SJCRH30 (cell line): ENCODE data around the gene TSHR. TPM values are rescaled to one million over a fixed set of nuclear protein-coding genes. Genes with fewer than 3 reads are reported as not detected.
"Not testable (repeated sequence)": the region's sequence is repeated elsewhere in the genome, so short reads cannot be mapped to it uniquely, and the experiment has no call there.

Experiments
- DNase-seq, 2 experiments: peaks; one replicate each; pipeline ENCODE4 v3.0.0-alpha.2; 2015 to 2020
- H3K27ac ChIP-seq: fragments of 250-450 bp; sonication (Bioruptor Pico); 2 replicates; pipeline ENCODE4 v1.5.1; 2020; ENCODE audit warnings: mild to moderate bottlenecking, moderate library complexity
- H3K27me3 ChIP-seq: fragments of 250-450 bp; sonication (Bioruptor Pico); 2 replicates; pipeline ENCODE4 v1.5.1; 2020; ENCODE audit warnings: mild to moderate bottlenecking, moderate library complexity
- H3K36me3 ChIP-seq: fragments of 250-450 bp; sonication (Bioruptor Pico); 2 replicates; pipeline ENCODE4 v1.5.1; 2020; ENCODE audit warnings: mild to moderate bottlenecking, moderate library complexity
- H3K4me1 ChIP-seq: fragments of 250-450 bp; sonication (Bioruptor Pico); 2 replicates; pipeline ENCODE4 v1.5.1; 2020; ENCODE audit warnings: mild to moderate bottlenecking, moderate library complexity
- H3K4me3 ChIP-seq: fragments of 250-450 bp; sonication (Bioruptor Pico); 2 replicates; pipeline ENCODE4 v1.5.1; 2020; ENCODE audit warnings: mild to moderate bottlenecking, moderate library complexity
- H3K9me3 ChIP-seq: fragments of 250-450 bp; sonication (Bioruptor Pico); replicated peaks from 2 replicates; pipeline ENCODE4 v1.5.1; 2020; ENCODE audit warnings: mild to moderate bottlenecking, moderate library complexity
- total RNA-seq: library from RNA; depleted of rRNA; stranded (reverse); fragments of >200 nt; shearing (Covaris generic); gene quantifications from 2 replicates; pipeline ENCODE4 v1.2.3, GENCODE V29; 2014

TSHR gene
- total RNA-seq, 1 experiment from 2014 or later, result 0.30 TPM

DNA sequence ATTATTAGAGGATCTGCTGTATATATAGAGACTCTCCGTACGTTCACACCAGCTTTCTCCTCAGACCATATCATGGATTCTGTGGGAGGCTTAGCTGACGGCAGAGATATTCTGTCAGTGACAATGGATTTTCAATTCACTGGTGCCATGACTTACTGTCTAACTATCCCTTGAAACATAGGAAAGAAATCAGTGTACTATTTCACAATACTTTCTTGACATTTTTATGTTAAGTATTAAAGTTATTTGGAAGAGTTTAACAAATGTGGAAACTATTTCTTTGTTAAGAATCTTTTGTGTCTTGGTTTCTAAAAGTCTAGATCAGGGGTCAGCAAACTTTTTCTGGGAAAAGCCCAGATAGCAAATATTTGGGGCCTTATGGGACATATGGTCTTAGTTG, 146.8 kb downstream of the TSHR start:
- H3K4me1 ChIP-seq, result no peaks in the 10 kb centered on the region
- no peaks in the 10 kb centered on the region for H3K36me3 ChIP-seq
- H3K27me3 ChIP-seq, result no peaks in the 10 kb centered on the region
- H3K9me3 ChIP-seq, result no peaks in the 10 kb centered on the region
- no peak for DNase-seq
- no peak overlapping the region for H3K27ac ChIP-seq
- no peak overlapping the region for H3K4me3 ChIP-seq

- DNase-seq, result no peak
- Histone ChIP-seq H3K27me3 (no peaks in the 10 kb centered on the region), H3K9me3 (no peaks in the 10 kb centered on the region), H3K4me3 (no peak overlapping the region), H3K36me3 (no peaks in the 10 kb centered on the region), H3K27ac (no peak overlapping the region), H3K4me1 (no peaks in the 10 kb centered on the region)
Observed at GRCh38 chr14:81103443-81103842, 148.0 kb downstream of the TSHR start.

DNA sequence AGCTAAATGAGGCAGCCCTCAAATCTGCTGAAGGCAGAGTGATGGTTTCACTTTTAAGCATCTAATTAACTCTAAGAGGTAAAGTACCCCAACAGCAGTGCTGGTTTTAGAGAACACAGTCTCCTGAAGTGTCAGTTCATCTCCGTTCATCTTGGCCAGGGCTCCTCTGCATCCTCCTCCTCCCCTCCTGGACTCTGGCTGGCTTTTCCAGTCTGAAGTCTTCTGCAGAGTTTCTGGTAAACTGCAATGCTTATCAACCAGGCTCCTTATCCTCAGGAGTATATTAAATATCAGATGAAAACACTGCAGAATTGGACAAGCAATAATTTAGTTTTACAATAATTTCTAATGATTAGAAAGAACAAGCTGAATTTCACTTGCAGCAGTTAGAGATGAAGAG, 150.0 kb downstream of the TSHR start:
- no peaks in the 10 kb centered on the region for H3K36me3 ChIP-seq

DNA sequence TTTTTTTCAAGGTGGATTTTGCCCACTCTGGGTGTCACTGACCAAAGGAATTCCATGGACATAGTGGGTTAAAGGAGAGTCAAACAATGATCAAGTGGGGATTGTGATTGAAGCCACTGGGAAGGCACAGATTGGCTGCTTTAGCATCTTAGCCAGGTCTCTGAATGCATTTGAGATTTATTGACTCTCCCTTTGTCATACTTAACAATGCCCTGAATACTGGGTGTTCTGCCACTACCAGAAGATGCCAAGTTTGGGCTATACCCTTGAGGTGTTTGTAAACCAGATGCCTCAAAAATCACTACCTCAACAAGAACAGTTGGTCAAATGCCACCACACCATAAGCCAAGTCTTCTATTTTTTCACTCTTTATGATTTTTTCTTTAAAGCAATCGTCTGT, 150.5 kb downstream of the TSHR start:
- Histone ChIP-seq H3K27ac (no peak overlapping the region), H3K9me3 (no peaks in the 10 kb centered on the region), H3K4me3 (no peak overlapping the region), H3K4me1 (no peaks in the 10 kb centered on the region), H3K36me3 (no peaks in the 10 kb centered on the region), H3K27me3 (no peaks in the 10 kb centered on the region)
- no peak for DNase-seq

More for the DNA sequence above, 150.0 kb downstream of the TSHR start:
- Histone ChIP-seq H3K9me3 (no peaks in the 10 kb centered on the region), H3K4me3 (no peak overlapping the region), H3K27ac (no peak overlapping the region), H3K27me3 (no peaks in the 10 kb centered on the region), H3K4me1 (no peaks in the 10 kb centered on the region)
- no peak for DNase-seq

DNA sequence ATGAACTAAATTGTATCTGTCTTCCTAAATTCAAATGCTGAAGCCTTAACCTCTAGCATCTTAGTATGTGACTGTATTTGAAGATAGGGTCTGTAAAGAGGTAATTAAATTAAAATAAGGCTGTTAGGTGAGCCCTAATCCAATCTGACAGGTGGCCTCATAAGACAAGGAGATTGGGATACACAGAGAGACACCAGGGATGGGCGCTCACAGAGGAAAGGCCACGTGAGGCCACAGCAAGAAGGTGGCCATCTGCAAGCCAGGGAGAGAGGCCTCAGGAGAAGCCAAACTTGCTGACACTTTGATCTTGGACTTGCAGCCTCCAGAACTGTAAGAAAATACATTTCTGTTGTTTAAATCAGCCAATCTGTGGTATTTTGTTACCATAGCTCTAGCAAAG, 154.8 kb downstream of the TSHR start:
- Histone ChIP-seq H3K27ac (no peak overlapping the region), H3K27me3 (no peaks in the 10 kb centered on the region), H3K36me3 (no peaks in the 10 kb centered on the region), H3K4me3 (no peak overlapping the region), H3K9me3 (no peaks in the 10 kb centered on the region), H3K4me1 (no peaks in the 10 kb centered on the region)
- no peak for DNase-seq

- H3K36me3 ChIP-seq, result no peaks in the 10 kb centered on the region
- H3K27me3 ChIP-seq, result no peaks in the 10 kb centered on the region
- H3K4me3 ChIP-seq, result no peak overlapping the region
- H3K9me3 ChIP-seq, result no peaks in the 10 kb centered on the region
- H3K27ac ChIP-seq, result no peak overlapping the region
- H3K4me1 ChIP-seq, result no peaks in the 10 kb centered on the region
- no peak for DNase-seq
Observed at GRCh38 chr14:81113176-81113575, 157.8 kb downstream of the TSHR start.

- not testable (repeated sequence) for H3K27me3 ChIP-seq, H3K27ac ChIP-seq, H3K4me1 ChIP-seq, H3K9me3 ChIP-seq, H3K36me3 ChIP-seq, H3K4me3 ChIP-seq, DNase-seq
Observed at GRCh38 chr14:81113945-81114820, 158.8 kb downstream of the TSHR start.

DNA sequence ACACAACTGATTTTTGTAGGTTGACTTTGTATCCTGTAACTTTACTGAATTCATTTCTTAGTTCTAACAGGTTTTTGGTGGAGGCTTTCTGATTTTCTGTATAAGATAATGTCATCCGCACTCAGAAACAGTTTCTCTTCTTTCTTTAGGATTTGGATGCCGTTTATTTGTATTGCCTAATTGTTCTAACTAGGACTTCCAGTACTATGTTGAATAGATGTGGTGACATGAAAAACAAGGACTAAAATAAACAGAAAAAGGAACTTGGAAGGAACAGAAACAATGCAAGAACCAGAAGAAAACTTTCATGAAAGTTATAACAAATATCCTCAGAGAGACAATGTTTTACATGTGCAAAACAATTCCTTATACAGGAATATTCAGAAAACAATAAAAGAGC, 165.1 kb downstream of the TSHR start:
- H3K27me3 ChIP-seq, result no peaks in the 10 kb centered on the region; the same call in 1 of the 2 replicates
- H3K4me3 ChIP-seq, result no peak overlapping the region
- no peak for DNase-seq
- no peaks in the 10 kb centered on the region for H3K4me1 ChIP-seq
- no peaks in the 10 kb centered on the region for H3K9me3 ChIP-seq
- H3K27ac ChIP-seq, result no peak overlapping the region
- H3K36me3 ChIP-seq, result no peaks in the 10 kb centered on the region

GRCh38 chr14:81122326-81122725, 166.9 kb downstream of the TSHR start:
- Histone ChIP-seq H3K36me3 (no peaks in the 10 kb centered on the region), H3K27ac (no peak overlapping the region), H3K27me3 (no peaks in the 10 kb centered on the region; the same call in 1 of the 2 replicates), H3K4me1 (no peaks in the 10 kb centered on the region), H3K9me3 (no peaks in the 10 kb centered on the region), H3K4me3 (no peak overlapping the region)
- DNase-seq, result no peak

DNA sequence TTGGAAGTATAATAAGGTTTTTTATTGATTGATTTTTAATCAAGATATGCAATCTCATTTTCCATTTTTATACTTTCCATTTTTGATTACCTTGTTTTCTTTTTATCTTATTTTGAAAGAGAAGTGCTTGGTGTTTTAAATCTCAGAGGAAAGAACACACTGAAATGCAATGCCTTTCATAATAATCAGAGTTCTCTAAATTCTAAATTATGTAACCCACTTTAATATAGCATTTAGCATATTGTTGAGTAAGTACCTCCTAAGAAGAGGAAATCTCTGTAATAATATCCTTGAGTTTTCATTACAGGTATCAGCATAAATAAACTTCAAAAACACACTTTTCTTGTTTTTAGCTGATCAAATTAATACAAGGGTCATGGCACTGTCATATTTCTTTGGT, 168.4 kb downstream of the TSHR start:
- Histone ChIP-seq H3K4me3 (no peak overlapping the region), H3K27me3 (no peaks in the 10 kb centered on the region; the same call in 1 of the 2 replicates), H3K36me3 (no peaks in the 10 kb centered on the region), H3K9me3 (no peaks in the 10 kb centered on the region), H3K4me1 (no peaks in the 10 kb centered on the region), H3K27ac (no peak overlapping the region)
- no peak for DNase-seq

DNA sequence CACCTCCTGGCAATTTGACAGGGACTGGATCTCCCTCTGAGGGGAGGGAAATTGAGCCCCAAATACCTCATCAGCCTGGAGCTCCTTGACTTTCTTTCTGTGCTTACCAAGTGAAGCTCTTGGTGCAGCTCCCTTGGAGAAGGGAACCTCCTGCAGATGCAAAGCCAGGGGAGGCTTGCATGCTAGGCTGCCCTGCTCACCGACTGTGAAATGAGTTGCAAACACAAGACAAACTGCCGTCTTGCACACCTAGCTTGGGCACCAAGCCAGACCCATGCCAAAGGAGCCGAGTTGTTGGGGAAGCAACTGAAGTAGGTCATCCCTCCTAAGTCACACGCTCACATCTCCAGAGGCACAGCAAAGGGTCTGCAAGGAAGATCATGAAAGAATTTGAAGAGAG, 170.1 kb downstream of the TSHR start:
- DNase-seq, result no peak
- Histone ChIP-seq H3K27ac (no peak overlapping the region), H3K27me3 (no peaks in the 10 kb centered on the region; the same call in 1 of the 2 replicates), H3K36me3 (no peaks in the 10 kb centered on the region), H3K4me3 (no peak overlapping the region), H3K9me3 (no peaks in the 10 kb centered on the region), H3K4me1 (no peaks in the 10 kb centered on the region)

GRCh38 chr14:81127785-81128184, 172.4 kb downstream of the TSHR start:
- Histone ChIP-seq H3K27me3 (no peaks in the 10 kb centered on the region; the same call in 1 of the 2 replicates), H3K36me3 (no peaks in the 10 kb centered on the region), H3K9me3 (no peaks in the 10 kb centered on the region), H3K4me1 (no peaks in the 10 kb centered on the region), H3K27ac (no peak overlapping the region), H3K4me3 (no peak overlapping the region)
- no peak for DNase-seq

GRCh38 chr14:81129242-81129641, 173.8 kb downstream of the TSHR start:
- H3K4me3 ChIP-seq, result no peak overlapping the region
- H3K9me3 ChIP-seq, result no peaks in the 10 kb centered on the region
- H3K36me3 ChIP-seq, result no peaks in the 10 kb centered on the region
- no peak for DNase-seq
- no peak overlapping the region for H3K27ac ChIP-seq
- H3K4me1 ChIP-seq, result no peaks in the 10 kb centered on the region
- no peaks in the 10 kb centered on the region; the same call in 1 of the 2 replicates for H3K27me3 ChIP-seq

DNA sequence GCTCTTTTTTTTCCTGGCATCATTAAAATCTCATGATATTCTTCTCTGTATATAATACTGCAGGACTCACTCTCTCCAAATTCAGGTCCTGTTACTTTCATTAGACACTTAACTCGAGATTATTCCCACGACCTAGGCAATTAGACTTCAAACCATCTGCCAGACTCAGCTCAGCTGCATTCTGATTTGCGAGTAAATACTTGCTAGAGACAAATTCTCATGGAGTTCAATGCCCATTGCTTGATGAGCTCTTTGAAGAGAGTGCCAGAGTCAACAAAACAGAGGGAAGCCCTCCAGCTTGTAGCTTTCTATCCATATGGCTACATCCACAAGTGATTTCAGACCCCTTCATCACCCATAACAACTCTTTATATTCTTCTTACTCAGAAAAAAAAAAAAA, 177.0 kb downstream of the TSHR start:
- Histone ChIP-seq H3K9me3 (no peaks in the 10 kb centered on the region), H3K4me3 (no peak overlapping the region), H3K4me1 (peaks cover 5% of the 10 kb centered on the region), H3K27ac (no peak overlapping the region), H3K27me3 (no peaks in the 10 kb centered on the region), H3K36me3 (no peaks in the 10 kb centered on the region)
- no peak for DNase-seq

DNA sequence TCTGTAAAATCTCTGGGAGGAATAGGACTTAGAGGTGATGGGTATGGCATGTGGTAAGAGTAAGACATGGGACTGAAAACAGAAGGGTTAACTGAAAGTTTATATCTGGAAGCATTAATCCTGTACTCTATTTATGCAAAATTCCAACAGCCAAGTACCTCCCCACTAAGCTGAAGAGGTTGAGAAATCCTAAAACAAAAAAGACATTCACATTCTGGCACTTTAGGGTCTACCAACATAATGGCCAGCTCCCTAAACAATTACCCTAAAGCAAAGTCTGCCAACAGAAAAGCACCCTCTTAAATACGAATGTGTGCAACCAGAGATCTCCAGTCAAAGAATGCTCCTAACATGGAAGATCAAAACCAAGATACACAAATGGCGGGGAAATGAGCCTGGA, 178.0 kb downstream of the TSHR start:
- Histone ChIP-seq H3K27ac (no peak overlapping the region), H3K36me3 (no peaks in the 10 kb centered on the region)
- no peak for DNase-seq

GRCh38 chr14:81137316-81137715, 181.9 kb downstream of the TSHR start:
- peak; percentile 43 to 56 for DNase-seq
- Histone ChIP-seq H3K27me3 (no peaks in the 10 kb centered on the region), H3K36me3 (no peaks in the 10 kb centered on the region), H3K9me3 (no peaks in the 10 kb centered on the region), H3K4me3 (no peak overlapping the region), H3K4me1 (peaks cover 8% of the 10 kb centered on the region), H3K27ac (peak overlapping the region; percentile 21)

More for the DNA sequence above, 178.0 kb downstream of the TSHR start:
- H3K9me3 ChIP-seq, result no peaks in the 10 kb centered on the region
- peaks cover 8% of the 10 kb centered on the region for H3K4me1 ChIP-seq
- no peaks in the 10 kb centered on the region for H3K27me3 ChIP-seq
- no peak overlapping the region for H3K4me3 ChIP-seq
